Measurements from ENCODE around the gene LILRA2. TPM values are rescaled to one million over a fixed set of nuclear protein-coding genes. Genes with fewer than 3 reads are reported as not detected.
"Not testable (repeated sequence)": the region's sequence is repeated elsewhere in the genome, so short reads cannot be mapped to it uniquely, and the experiment has no call there.

Gene LILRA2
- total and polyA plus RNA-seq, 2 of the 8 experiments (the other 6 are each of a cell fraction or from before 2014, with no cell fraction given), result not detected

DNA sequence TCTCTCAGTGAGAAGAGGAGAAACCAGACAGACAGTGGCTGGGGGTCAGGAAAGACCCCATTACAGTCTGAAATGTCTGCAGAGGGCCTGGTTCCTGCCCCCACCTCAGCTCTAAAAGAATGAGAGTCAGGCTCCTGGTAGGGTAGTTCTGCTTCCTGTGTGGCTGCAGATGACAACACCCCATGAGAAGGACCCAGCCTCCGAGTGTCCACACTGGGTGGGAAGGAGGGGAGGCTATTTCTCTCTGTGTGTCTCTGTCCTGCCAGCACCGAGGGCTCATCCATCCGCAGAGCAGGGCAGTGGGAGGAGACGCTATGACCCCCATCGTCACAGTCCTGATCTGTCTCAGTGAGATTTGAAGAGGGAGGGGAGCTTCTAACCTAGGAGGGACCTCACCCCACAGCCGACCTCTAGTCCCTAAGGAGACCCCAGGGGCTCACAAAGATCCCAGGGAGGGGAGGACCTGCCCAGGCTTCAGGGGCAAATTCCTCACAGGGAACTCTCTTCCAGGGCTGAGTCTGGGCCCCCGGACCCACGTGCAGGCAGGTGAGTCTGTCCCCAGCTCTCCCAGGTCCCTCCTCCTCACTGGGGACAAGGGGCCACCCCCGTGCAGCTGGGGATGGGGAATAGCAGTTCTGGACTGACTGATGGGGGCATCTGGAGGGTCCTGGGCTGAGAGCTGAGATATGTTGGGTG is 20.5 kb downstream of the LILRA2 start:
- H3K27me3 ChIP-seq (replicated peaks in 1 of 4; ENCODE audit: control insufficient read depth in 3 of 4, extremely low read depth in 1 of 4, insufficient read depth in 3 of 4, low read length in 3 of 4); POLR2A ChIA-PET (ENCODE audit: partially characterized antibody); H3K14ac ChIP-seq (ENCODE audit: insufficient read length); H3K18ac ChIP-seq (ENCODE audit: extremely low read depth, low read length); H3K27ac ChIP-seq (ENCODE audit: low read depth, low read length); H3K9ac ChIP-seq (replicated peaks in 1 of 4; ENCODE audit: extremely low read depth in 1 of 4, low read depth in 3 of 4, low read length in 3 of 4); H2BK20ac ChIP-seq (ENCODE audit: low read length); H2AFZ ChIP-seq (ENCODE audit: low read length); CTCF ChIA-PET (ENCODE audit: partially characterized antibody); H3K79me2 ChIP-seq (ENCODE audit: control insufficient read depth in 1 of 2, insufficient read depth in 2 of 2, low read length in 2 of 2); FAIRE-seq; H3K4me1 ChIP-seq (replicated peaks in 1 of 4; ENCODE audit: control insufficient read depth in 3 of 4, insufficient read depth in 4 of 4, low read length in 3 of 4); H4K5ac ChIP-seq (ENCODE audit: insufficient read length, low read depth, low read length); H3K23me2 ChIP-seq (ENCODE audit: low read depth, low read length); H3K23ac ChIP-seq (ENCODE audit: insufficient read length); H2AK5ac ChIP-seq (ENCODE audit: low read depth, low read length); H2BK15ac ChIP-seq (ENCODE audit: low read length); H3K4ac ChIP-seq (replicated peaks; ENCODE audit: insufficient read length, low read depth, low read length); H3K4me2 ChIP-seq (ENCODE audit: insufficient read depth in 1 of 2, low read depth in 2 of 2, low read length in 2 of 2); H3K36me3 ChIP-seq (ENCODE audit: control insufficient read depth in 2 of 4, insufficient read depth in 4 of 4, low read length in 3 of 4); H3K56ac ChIP-seq (replicated peaks; ENCODE audit: insufficient read length, low read depth, low read length); H2BK120ac ChIP-seq (replicated peaks; ENCODE audit: low read depth, low read length); H3K4me3 ChIP-seq (ENCODE audit: extremely low read depth in 1 of 4, insufficient read depth in 2 of 4, low read depth in 3 of 4, low read length in 4 of 4); H2BK5ac ChIP-seq (ENCODE audit: low read depth, low read length); DNase-seq (ENCODE audit: low read depth in 1 of 2, low spot score in 2 of 2); H2BK12ac ChIP-seq (ENCODE audit: low read depth, low read length); H4K91ac ChIP-seq (replicated peaks; ENCODE audit: insufficient read length, low read length); H3K79me1 ChIP-seq (ENCODE audit: low read depth, low read length); H4K8ac ChIP-seq (ENCODE audit: extremely low read depth, insufficient read depth, low read length); H4K20me1 ChIP-seq (replicated peaks in 1 of 2; ENCODE audit: control insufficient read depth in 1 of 2, insufficient read depth in 2 of 2, low read length in 2 of 2): not testable (repeated sequence)
- WGBS, 2 experiments (ENCODE audit: extremely low coverage in 1 of 2, insufficient coverage in 1 of 2, insufficient read length in 1 of 2, insufficient replicate concordance in 2 of 2, low coverage in 1 of 2, low lambda C conversion rate in 2 of 2, missing lambda C conversion rate in 1 of 2), result 84% methylated on average over 8 of the region's 9 CpGs; no CpG with 5 or more reads in 1 of the 2 experiments
- peaks cover 56 to 88% of the 10 kb centered on the region in 2 experiments for H3K9me3 ChIP-seq (ENCODE audit: insufficient read depth in 2 of 2, low read depth in 1 of 2, low read length in 1 of 2)

Measured in H1 (cell line).